HCT116 (cell line): ENCODE results near the gene TTC19. TPM values are rescaled to one million over a fixed set of nuclear protein-coding genes. Genes with fewer than 3 reads are reported as not detected.

ENCODE experiments used
- ATAC-seq: fragments of 200-7000 bp; cut with Tn5 transposase; 2 replicates; pipeline ENCODE4 v1.9.1; 2020; ENCODE audit warnings: mild to moderate bottlenecking, moderate library complexity
- BruUV-seq: library from RNA; stranded (reverse); fragments of 400-500 nt; replicated peaks from 2 replicates; lab custom pipeline; 2021; lab: Mats Ljungman, UMichigan
- CTCF ChIA-PET: fragments of 300-600 bp; sonication (Branson Sonifier 250); formaldehyde crosslinking; loops from one replicate; lab custom pipeline; 2021; ENCODE audit warnings: antibody characterized with exemption; lab: Charles Lee
- POLR2A ChIA-PET: fragments of 300-600, 350-600 bp; sonication (Branson Sonifier 250); formaldehyde crosslinking; loops from one replicate; lab custom pipeline; 2021; ENCODE audit warnings: antibody characterized with exemption; lab: Charles Lee
- RAD21 ChIA-PET, 2 experiments: fragments of 300-600 bp; sonication (Branson Sonifier 250); formaldehyde crosslinking; loops; one replicate each; lab custom pipeline; 2023; ENCODE audit warnings: low total read pairs in 2 of 2; ENCODE audit not compliant: uncharacterized antibody in 2 of 2, unreplicated experiment in 2 of 2, low non-redundant PET in 1 of 2; lab: Charles Lee
- DNase-seq: peaks from one replicate; pipeline ENCODE4 v3.0.0-alpha.2; 2010; ENCODE audit warnings: low read depth, low spot score
- H2AFZ ChIP-seq: fragments of 200-600 bp; shearing (Covaris generic), sonication (generic); 2 replicates; pipeline ENCODE4 v1.6.1; 2017; ENCODE audit warnings: low read depth, mixed run types, mixed read lengths, antibody characterized with exemption, low read length; ENCODE audit not compliant: poor library complexity, severe bottlenecking
- H3K27ac ChIP-seq: 2 replicates; pipeline ENCODE4 v1.5.1; 2012; ENCODE audit warnings: low read depth, low read length
- H3K27me3 ChIP-seq: fragments of 200-600 bp; sonication (generic); 2 replicates; pipeline ENCODE4 v1.6.1; 2016; ENCODE audit warnings: mixed run types, low read length, mixed read lengths; ENCODE audit not compliant: insufficient read depth
- H3K36me3 ChIP-seq, 2 experiments: fragments of 200-500 bp in 1 of 2; fragments of 200-600 bp in 1 of 2; sonication (Bioruptor generic) in 1 of 2; sonication (generic) in 1 of 2; 2 replicates each; pipeline versions ENCODE4 v1.5.1 to v1.6.1; 2014 to 2016; ENCODE audit warnings: low read length in 2 of 2, inconsistent platforms in 1 of 2, mixed read lengths in 1 of 2, mixed run types in 1 of 2; ENCODE audit not compliant: insufficient read depth in 2 of 2, control insufficient read depth in 1 of 2
- H3K4me1 ChIP-seq, 2 experiments: fragments of 200-600 bp in 1 of 2; sonication (generic) in 1 of 2; 2 replicates each; pipeline versions ENCODE4 v1.5.1 to v1.6.1; 2012 to 2017; ENCODE audit warnings: low read length in 2 of 2, inconsistent platforms in 1 of 2, mild to moderate bottlenecking in 1 of 2, mixed read lengths in 1 of 2, mixed run types in 1 of 2, moderate library complexity in 1 of 2; ENCODE audit not compliant: insufficient read depth in 2 of 2, control insufficient read depth in 1 of 2
- H3K4me2 ChIP-seq: fragments of 200-600 bp; sonication (generic); 2 replicates; pipeline ENCODE4 v1.6.1; 2017; ENCODE audit warnings: mixed run types, low read length, mixed read lengths
- H3K4me3 ChIP-seq, 2 experiments: fragments of 200-600 bp in 1 of 2; sonication (generic) in 1 of 2; replicated peaks in 1 of 2; 2 replicates each; pipeline ENCODE4 v1.5.1; 2011 to 2016; ENCODE audit warnings: low read length in 2 of 2, control low read depth in 1 of 2, low read depth in 1 of 2, mild to moderate bottlenecking in 1 of 2, mixed read lengths in 1 of 2, mixed run types in 1 of 2
- H3K79me2 ChIP-seq: fragments of 200-600 bp; sonication (generic); 2 replicates; pipeline ENCODE4 v1.6.1; 2017; ENCODE audit warnings: mild to moderate bottlenecking, mixed run types, low read length, moderate library complexity, mixed read lengths; ENCODE audit not compliant: insufficient read depth
- H3K9ac ChIP-seq: fragments of 200-600 bp; sonication (generic); 2 replicates; pipeline ENCODE4 v1.6.1; 2016; ENCODE audit warnings: low read length, mixed read lengths
- H3K9me2 ChIP-seq: fragments of 200-600 bp; sonication (generic), shearing (Covaris generic); 2 replicates; pipeline ENCODE4 v1.6.1; 2017; ENCODE audit warnings: mixed run types, mild to moderate bottlenecking, moderate library complexity; ENCODE audit not compliant: insufficient read depth
- H3K9me3 ChIP-seq, 2 experiments: fragments of 200-500 bp in 1 of 2; fragments of 200-600 bp in 1 of 2; sonication (Bioruptor generic) in 1 of 2; sonication (generic) in 1 of 2; 2 replicates each; pipeline ENCODE4 v1.6.1; 2014 to 2017; ENCODE audit warnings: low read length in 2 of 2, mixed read lengths in 2 of 2, inconsistent platforms in 1 of 2, low read depth in 1 of 2, mild to moderate bottlenecking in 1 of 2, mixed run types in 1 of 2, moderate library complexity in 1 of 2; ENCODE audit not compliant: control insufficient read depth in 1 of 2, insufficient read depth in 1 of 2
- H4K20me1 ChIP-seq: fragments of 200-600 bp; sonication (generic), shearing (Covaris generic); 2 replicates; pipeline ENCODE4 v1.6.1; 2017; ENCODE audit warnings: mixed run types, mild to moderate bottlenecking, moderate library complexity; ENCODE audit not compliant: insufficient read depth
- CBX3 ChIP-seq: IDR thresholded peaks from 2 replicates; pipeline ENCODE4 v1.6.1; 2012; ENCODE audit warnings: low read depth
- CTCF ChIP-seq, 3 experiments: fragments of 200-600 bp in 1 of 3; sonication (generic) in 1 of 3; IDR thresholded peaks in 2 of 3; conservative IDR thresholded peaks in 1 of 3; 2 replicates each; pipeline ENCODE4 v1.5.1; 2012 to 2017; ENCODE audit warnings: low read depth in 2 of 3, low read length in 2 of 3, antibody characterized with exemption in 1 of 3, borderline replicate concordance in 1 of 3, control low read depth in 1 of 3, mild to moderate bottlenecking in 1 of 3, mixed read lengths in 1 of 3, mixed run types in 1 of 3, moderate library complexity in 1 of 3; ENCODE audit not compliant: insufficient read depth in 1 of 3
- EZH2 ChIP-seq: fragments of 200-600 bp; sonication (generic); IDR thresholded peaks from 2 replicates; pipeline ENCODE4 v1.6.1; 2017; ENCODE audit warnings: antibody characterized with exemption, mixed run types
- FOSL1 ChIP-seq: IDR thresholded peaks from 2 replicates; pipeline ENCODE4 v1.6.1; 2012; ENCODE audit warnings: low read depth
- MAX ChIP-seq: IDR thresholded peaks from 2 replicates; pipeline ENCODE4 v1.6.1; 2012
- POLR2AphosphoS5 ChIP-seq: IDR thresholded peaks from 2 replicates; pipeline ENCODE4 v1.6.1; 2011; ENCODE audit warnings: mild to moderate bottlenecking, low read depth, low read length, moderate library complexity
- RAD21 ChIP-seq: IDR thresholded peaks from 2 replicates; pipeline ENCODE4 v1.6.1; 2012; ENCODE audit warnings: low read depth, mild to moderate bottlenecking
- REST ChIP-seq: IDR thresholded peaks from 2 replicates; pipeline ENCODE4 v1.6.1; 2012; ENCODE audit warnings: low read depth
- SP1 ChIP-seq: IDR thresholded peaks from 2 replicates; pipeline ENCODE4 v1.6.1; 2012; ENCODE audit warnings: low read depth
- SRF ChIP-seq: IDR thresholded peaks from 2 replicates; pipeline ENCODE4 v1.6.1; 2012; ENCODE audit warnings: low read depth
- TCF7L2 ChIP-seq: IDR thresholded peaks from 2 replicates; pipeline ENCODE4 v1.7.0; 2011; ENCODE audit warnings: borderline replicate concordance, inconsistent platforms; ENCODE audit not compliant: insufficient read depth, insufficient read length; ENCODE audit errors: extremely low read depth
- YY1 ChIP-seq: IDR thresholded peaks from 2 replicates; pipeline ENCODE4 v1.6.1; 2011; ENCODE audit warnings: low read length, low read depth, moderate library complexity, mild to moderate bottlenecking; ENCODE audit not compliant: insufficient replicate concordance; ENCODE audit errors: extremely low read depth
- ZBTB33 ChIP-seq: IDR thresholded peaks from 2 replicates; pipeline ENCODE4 v1.6.1; 2011; ENCODE audit warnings: mild to moderate bottlenecking, low read length, moderate library complexity; ENCODE audit not compliant: insufficient replicate concordance; ENCODE audit errors: extremely low read depth
- ZFX ChIP-seq: fragments of 450-650 bp; IDR thresholded peaks from 2 replicates; pipeline ENCODE4 v1.6.1; 2017
- intact Hi-C: fragments of 100-400 bp; cut with micrococcal nuclease; formaldehyde crosslinking; loops from 2 replicates; pipeline ENCODE4 v1.10.0; 2022
- total RNA-seq: library from RNA; stranded (reverse); gene quantifications from one replicate; pipeline ENCODE4 v1.2.1, GENCODE V29; 2021; ENCODE audit not compliant: unreplicated experiment

The TTC19 gene
- total RNA-seq, 1 experiment from 2014 or later = 61.3 TPM

GRCh38 chr17:16005636-16006035, 6.0 kb downstream of the TTC19 start:
- intact Hi-C loops = no loop called here
- Histone ChIP-seq H3K4me3 (no peak overlapping the region), H3K36me3 (peaks cover 71 to 81% of the 10 kb centered on the region in 2 experiments), H3K9me3 (peaks cover 0 to 7% of the 10 kb centered on the region in 2 experiments; a peak in 1 of 4 replicates), H3K4me2 (no peak overlapping the region), H3K27me3 (no peaks in the 10 kb centered on the region), H3K9ac (no peak overlapping the region), H2AFZ (no peak overlapping the region), H4K20me1 (no peaks in the 10 kb centered on the region), H3K9me2 (no peaks in the 10 kb centered on the region), H3K79me2 (peaks cover 95% of the 10 kb centered on the region), H3K4me1 (peaks cover 5 to 12% of the 10 kb centered on the region in 2 experiments; a peak in 3 of 4 replicates), H3K27ac (no peak overlapping the region)
- no peak for DNase-seq
- ChIA-PET RAD21 (no interaction called here), CTCF (no interaction called here), POLR2A (no interaction called here)
- ATAC-seq = no peak
- BruUV-seq = no TSS peak
- TF ChIP-seq SRF (no peak), YY1 (no peak), MAX (no peak), ZBTB33 (no peak), SP1 (no peak), FOSL1 (no peak), ZFX (no peak), RAD21 (no peak), POLR2AphosphoS5 (no peak), CBX3 (no peak), EZH2 (no peak), CTCF (IDR thresholded peaks at IDR 0.05 in 2 of 3, conservative IDR thresholded peaks at IDR 0.05 in 1 of 3; ENCODE audit: borderline replicate concordance in 1 of 3, insufficient read depth in 1 of 3, low read depth in 2 of 3, low read length in 2 of 3) (no peak), REST (no peak), TCF7L2 (no peak)
